PFSK-1 (cell line): ENCODE results near the gene GPC3.

Experiments used
- FOXP2 ChIP-seq: optimal IDR thresholded peaks from 2 replicates; pipeline ENCODE3; 2011; ENCODE audit warnings: borderline replicate concordance, control low read depth, inconsistent platforms; ENCODE audit not compliant: insufficient read depth; ENCODE audit errors: extremely low read length, extremely low read depth
- POLR2AphosphoS5 ChIP-seq: IDR thresholded peaks from 2 replicates; pipeline ENCODE4 v1.6.1; 2012; ENCODE audit warnings: low read depth, mild to moderate bottlenecking, control low read depth, low read length, moderate library complexity
- SIN3A ChIP-seq: IDR thresholded peaks from 2 replicates; pipeline ENCODE4 v1.6.1; 2012; ENCODE audit warnings: mild to moderate bottlenecking, low read length, moderate library complexity, borderline replicate concordance; ENCODE audit not compliant: insufficient read depth
- TAF1 ChIP-seq: IDR thresholded peaks from 2 replicates; pipeline ENCODE4 v1.6.1; 2012; ENCODE audit warnings: low read length, control low read depth, borderline replicate concordance; ENCODE audit not compliant: insufficient read depth
- TF ChIP-seq, protein P1 (sequence below), 2 experiments: IDR thresholded peaks; 2 replicates each; pipeline versions ENCODE4 v1.6.1 to v1.8.0; 2011 to 2012; ENCODE audit warnings: low read depth in 2 of 2, low read length in 2 of 2, control low read depth in 1 of 2, inconsistent platforms in 1 of 2, mild to moderate bottlenecking in 1 of 2, moderate library complexity in 1 of 2; ENCODE audit not compliant: insufficient read depth in 1 of 2

Gene GPC3

GRCh38 chrX:133561251-133561650, 424.1 kb downstream of the GPC3 start:
- TF ChIP-seq SIN3A = no peak
- TF ChIP-seq POLR2AphosphoS5 = no peak
- TF ChIP-seq, protein P1, sequence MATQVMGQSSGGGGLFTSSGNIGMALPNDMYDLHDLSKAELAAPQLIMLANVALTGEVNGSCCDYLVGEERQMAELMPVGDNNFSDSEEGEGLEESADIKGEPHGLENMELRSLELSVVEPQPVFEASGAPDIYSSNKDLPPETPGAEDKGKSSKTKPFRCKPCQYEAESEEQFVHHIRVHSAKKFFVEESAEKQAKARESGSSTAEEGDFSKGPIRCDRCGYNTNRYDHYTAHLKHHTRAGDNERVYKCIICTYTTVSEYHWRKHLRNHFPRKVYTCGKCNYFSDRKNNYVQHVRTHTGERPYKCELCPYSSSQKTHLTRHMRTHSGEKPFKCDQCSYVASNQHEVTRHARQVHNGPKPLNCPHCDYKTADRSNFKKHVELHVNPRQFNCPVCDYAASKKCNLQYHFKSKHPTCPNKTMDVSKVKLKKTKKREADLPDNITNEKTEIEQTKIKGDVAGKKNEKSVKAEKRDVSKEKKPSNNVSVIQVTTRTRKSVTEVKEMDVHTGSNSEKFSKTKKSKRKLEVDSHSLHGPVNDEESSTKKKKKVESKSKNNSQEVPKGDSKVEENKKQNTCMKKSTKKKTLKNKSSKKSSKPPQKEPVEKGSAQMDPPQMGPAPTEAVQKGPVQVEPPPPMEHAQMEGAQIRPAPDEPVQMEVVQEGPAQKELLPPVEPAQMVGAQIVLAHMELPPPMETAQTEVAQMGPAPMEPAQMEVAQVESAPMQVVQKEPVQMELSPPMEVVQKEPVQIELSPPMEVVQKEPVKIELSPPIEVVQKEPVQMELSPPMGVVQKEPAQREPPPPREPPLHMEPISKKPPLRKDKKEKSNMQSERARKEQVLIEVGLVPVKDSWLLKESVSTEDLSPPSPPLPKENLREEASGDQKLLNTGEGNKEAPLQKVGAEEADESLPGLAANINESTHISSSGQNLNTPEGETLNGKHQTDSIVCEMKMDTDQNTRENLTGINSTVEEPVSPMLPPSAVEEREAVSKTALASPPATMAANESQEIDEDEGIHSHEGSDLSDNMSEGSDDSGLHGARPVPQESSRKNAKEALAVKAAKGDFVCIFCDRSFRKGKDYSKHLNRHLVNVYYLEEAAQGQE (IDR thresholded peaks at IDR 0.05; ENCODE audit: insufficient read depth in 1 of 2, low read depth in 2 of 2, low read length in 2 of 2) = no peak
- TF ChIP-seq FOXP2 = no peak
- no peak for TF ChIP-seq TAF1

GRCh38 chrX:133559909-133560308, 425.5 kb downstream of the GPC3 start:
- TF ChIP-seq FOXP2 (no peak), TAF1 (no peak), POLR2AphosphoS5 (no peak), SIN3A (no peak)
- TF ChIP-seq, protein P1 (IDR thresholded peaks at IDR 0.05; ENCODE audit: insufficient read depth in 1 of 2, low read depth in 2 of 2, low read length in 2 of 2) = no peak

- TF ChIP-seq SIN3A (no peak), FOXP2 (no peak), POLR2AphosphoS5 (no peak), TAF1 (no peak)
- TF ChIP-seq, protein P1 (IDR thresholded peaks at IDR 0.05; ENCODE audit: insufficient read depth in 1 of 2, low read depth in 2 of 2, low read length in 2 of 2) = no peak
Observed at GRCh38 chrX:133555782-133556458, 429.5 kb downstream of the GPC3 start.

- no peak for TF ChIP-seq FOXP2
- TF ChIP-seq, protein P1 (IDR thresholded peaks at IDR 0.05; ENCODE audit: insufficient read depth in 1 of 2, low read depth in 2 of 2, low read length in 2 of 2) = no peak
- TF ChIP-seq SIN3A = no peak
- TF ChIP-seq POLR2AphosphoS5 = no peak
- TF ChIP-seq TAF1 = no peak
Observed at GRCh38 chrX:133550665-133551485, 434.5 kb downstream of the GPC3 start.
